GM12865 (cell line): Measurements from ENCODE around the gene SCYGR5.
"Not testable (repeated sequence)": the region's sequence is repeated elsewhere in the genome, so short reads cannot be mapped to it uniquely, and the experiment has no call there.

Experiments used
- DNase-seq: peaks from one replicate; pipeline ENCODE4 v3.0.0; 2010; ENCODE audit warnings: low read depth
- H3K4me3 ChIP-seq: 2 replicates; pipeline ENCODE4 v1.5.1; 2011; ENCODE audit warnings: mild to moderate bottlenecking, low read depth, low read length, control low read depth
- TF ChIP-seq, protein P1 (sequence below): IDR thresholded peaks from 2 replicates; pipeline ENCODE4 v1.5.1; 2011; ENCODE audit warnings: low read length, control low read depth, low read depth, inconsistent platforms; ENCODE audit not compliant: insufficient read depth; ENCODE audit errors: missing control alignments

SCYGR5 gene, protein sequence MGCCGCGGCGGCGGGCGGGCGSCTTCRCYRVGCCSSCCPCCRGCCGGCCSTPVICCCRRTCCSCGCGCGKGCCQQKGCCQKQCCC

DNA sequence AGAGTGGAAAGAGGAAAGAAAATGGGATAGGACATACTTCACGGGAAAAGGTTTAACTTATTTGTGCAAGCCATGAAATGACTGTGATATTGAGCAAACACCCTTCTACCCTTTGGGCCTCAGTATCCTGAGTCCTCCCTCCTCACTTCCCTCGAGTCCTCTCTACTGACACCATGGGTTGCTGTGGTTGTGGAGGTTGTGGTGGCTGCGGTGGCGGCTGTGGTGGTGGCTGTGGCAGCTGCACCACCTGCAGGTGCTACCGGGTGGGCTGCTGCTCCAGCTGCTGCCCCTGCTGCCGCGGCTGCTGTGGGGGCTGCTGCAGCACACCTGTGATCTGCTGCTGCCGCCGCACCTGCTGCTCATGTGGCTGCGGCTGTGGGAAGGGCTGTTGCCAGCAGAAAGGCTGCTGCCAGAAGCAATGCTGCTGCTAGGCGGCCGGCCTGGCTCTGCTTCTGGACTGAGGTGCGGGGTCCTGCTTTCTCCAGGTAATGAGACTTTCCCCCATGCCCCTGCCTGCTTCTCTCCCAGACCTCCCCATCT is at the start of gene SCYGR5:
TSS of gene SCYGR5 (plus strand) at position 174 of the 540 bp plus-strand sequence. CDS start at position 174, 0 bp downstream.
- DNase-seq: not testable (repeated sequence)

DNA sequence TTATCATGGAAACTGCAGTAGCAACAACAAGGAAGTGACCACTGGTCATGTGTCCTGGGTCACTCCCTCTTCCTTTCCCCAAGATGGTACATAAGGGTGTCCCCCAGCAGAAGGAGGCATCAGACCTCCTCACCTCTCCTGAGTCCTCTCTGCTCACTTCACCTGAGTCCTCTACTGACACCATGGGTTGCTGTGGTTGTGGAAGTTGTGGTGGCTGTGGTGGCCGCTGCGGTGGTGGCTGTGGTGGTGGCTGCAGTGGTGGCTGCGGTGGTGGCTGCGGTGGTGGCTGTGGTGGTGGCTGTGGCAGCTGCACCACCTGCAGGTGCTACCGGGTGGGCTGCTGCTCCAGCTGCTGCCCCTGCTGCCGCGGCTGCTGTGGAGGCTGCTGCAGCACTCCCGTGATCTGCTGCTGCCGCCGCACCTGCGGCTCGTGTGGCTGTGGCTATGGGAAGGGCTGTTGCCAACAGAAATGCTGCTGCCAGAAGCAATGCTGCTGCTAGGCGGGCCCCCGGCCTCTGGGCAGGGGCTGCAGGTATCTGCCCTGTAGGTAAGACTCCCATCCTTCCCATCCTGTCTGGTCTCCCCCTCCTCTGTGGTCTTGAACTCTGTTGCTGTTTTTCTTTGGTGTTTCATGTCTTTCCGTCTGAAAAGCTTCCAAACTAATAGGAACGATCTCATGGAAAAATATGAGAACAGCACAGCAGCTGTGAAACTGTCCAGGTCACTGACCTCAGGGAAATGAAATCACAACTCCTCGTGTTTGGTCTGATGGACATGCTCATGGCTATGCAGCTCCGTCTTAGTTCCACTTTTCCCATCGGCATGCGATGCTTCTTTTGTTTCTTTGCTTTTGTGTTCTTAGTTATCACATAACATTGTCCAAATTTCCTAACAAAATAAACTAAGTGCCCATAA is 49.0 kb upstream of the SCYGR5 start, which contains the start of gene SCYGR4:
TSS of gene SCYGR4 (plus strand) at position 183 of the 915 bp plus-strand sequence. CDS start at position 183, 0 bp downstream.
- TF ChIP-seq, protein P1, sequence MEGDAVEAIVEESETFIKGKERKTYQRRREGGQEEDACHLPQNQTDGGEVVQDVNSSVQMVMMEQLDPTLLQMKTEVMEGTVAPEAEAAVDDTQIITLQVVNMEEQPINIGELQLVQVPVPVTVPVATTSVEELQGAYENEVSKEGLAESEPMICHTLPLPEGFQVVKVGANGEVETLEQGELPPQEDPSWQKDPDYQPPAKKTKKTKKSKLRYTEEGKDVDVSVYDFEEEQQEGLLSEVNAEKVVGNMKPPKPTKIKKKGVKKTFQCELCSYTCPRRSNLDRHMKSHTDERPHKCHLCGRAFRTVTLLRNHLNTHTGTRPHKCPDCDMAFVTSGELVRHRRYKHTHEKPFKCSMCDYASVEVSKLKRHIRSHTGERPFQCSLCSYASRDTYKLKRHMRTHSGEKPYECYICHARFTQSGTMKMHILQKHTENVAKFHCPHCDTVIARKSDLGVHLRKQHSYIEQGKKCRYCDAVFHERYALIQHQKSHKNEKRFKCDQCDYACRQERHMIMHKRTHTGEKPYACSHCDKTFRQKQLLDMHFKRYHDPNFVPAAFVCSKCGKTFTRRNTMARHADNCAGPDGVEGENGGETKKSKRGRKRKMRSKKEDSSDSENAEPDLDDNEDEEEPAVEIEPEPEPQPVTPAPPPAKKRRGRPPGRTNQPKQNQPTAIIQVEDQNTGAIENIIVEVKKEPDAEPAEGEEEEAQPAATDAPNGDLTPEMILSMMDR: no peak
- DNase-seq: no peak
- H3K4me3 ChIP-seq: no peak within 1 kb of the TSS

More for the DNA sequence above, at the start of gene SCYGR5:
- H3K4me3 ChIP-seq: not testable (repeated sequence)

DNA sequence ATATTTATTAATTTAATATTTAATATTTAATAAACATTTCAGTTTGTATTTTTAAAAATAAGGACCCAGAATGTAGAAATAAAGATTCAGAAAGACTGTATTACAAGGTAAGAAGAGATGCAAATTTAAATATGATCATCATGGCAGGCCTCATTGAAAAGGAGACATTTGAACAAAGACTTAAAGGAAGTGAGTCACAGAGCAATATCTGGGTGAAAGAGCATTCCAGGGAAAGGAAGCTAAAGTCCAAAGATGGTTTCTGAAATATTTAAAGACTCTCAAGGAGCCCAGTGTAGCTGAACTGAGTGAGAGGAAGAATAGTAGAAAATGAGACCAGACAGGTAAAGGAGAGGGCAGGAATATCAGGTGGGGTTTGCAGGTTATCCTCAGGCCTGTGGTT is 43.4 kb upstream of the SCYGR5 start:
- H3K4me3 ChIP-seq: no peak overlapping the region
- TF ChIP-seq, protein P1: no peak
- DNase-seq: no peak

DNA sequence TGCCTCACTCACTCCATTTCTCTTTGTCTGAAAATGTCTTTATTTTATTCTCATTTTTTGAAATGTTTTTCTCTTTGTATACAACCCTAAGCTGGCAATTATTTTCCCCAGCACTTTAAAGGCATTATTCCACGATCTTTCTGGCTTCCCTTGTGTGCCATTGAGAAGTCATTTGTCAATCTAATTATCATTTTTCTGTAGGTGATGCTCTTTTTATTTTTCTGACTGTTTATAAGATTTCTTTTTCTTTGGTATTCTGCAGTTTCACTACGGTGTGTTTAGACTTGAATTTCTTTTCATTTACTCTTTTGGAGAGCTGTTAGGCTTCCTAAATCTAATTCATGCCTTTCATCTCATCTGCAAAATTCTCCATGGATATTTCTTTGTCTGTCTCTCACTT is 41.2 kb upstream of the SCYGR5 start:
- DNase-seq: no peak
- no peak overlapping the region for H3K4me3 ChIP-seq
- TF ChIP-seq, protein P1: no peak

DNA sequence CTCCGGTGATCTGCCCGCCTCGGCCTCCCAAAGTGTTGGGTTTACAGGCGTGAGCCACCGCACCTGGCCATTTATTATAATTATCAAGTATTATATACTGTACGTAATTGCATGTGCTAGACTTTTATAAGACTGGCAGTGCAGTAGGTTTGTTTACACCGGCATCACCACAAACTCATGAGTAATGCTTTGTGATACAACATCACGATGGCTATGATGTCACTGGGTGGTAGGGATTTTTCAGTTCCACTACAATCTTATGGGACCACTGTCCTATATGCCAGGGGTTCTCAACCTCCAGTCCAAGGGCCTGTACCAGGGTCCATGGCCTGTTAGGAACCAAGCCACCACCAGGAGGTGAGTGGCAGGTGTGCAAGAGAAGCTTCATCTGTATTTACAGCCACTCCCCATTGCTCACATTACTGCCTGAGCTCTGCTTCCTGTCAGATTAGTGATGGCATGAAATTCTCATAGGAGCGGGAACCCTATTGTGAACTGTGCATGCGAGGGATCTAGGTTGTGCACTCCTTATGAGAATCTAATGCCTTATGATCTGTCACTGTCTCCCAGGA is 39.9 kb upstream of the SCYGR5 start:
- H3K4me3 ChIP-seq: no peak overlapping the region
- TF ChIP-seq, protein P1: no peak
- no peak for DNase-seq

DNA sequence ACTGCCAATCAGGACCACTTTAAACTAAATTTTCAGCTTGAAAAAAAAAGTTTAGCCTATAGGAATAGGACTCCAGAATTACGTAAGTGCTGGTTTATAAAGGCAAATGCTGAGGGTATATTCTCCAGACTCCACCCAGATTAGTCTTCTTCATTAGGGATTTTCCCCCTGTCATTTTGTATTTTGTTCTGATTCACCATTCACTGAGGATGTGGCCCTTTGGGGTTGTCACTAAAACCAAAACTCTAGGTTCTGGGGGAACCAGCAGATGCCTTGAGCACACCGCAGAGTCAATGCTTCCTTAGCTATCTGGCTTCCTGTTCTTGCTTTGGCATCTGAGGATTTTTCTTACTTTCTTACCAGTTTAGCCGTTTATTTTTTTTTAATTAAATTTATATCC is 38.8 kb upstream of the SCYGR5 start:
- DNase-seq: peak; percentile 74
- TF ChIP-seq, protein P1: no peak
- no peak overlapping the region for H3K4me3 ChIP-seq

DNA sequence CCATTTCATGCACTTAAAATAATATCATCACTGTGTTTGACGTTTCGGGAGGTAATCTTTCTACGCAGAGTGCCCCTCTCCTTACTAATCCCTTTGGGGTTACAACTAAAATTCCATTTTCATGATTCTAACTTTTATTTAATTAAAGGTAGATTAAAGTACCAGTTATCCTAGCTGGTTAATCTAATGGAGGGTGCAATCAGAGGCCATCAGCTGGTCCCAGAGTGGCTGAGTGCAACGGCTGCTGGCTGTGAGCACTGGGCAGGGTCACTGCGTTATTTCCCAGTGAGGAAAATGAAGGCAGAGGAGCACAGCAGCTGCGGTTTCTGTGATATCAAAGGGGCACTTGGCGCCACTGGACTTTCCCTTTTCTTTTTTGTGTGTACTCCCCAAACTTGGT is 37.2 kb upstream of the SCYGR5 start:
- no peak overlapping the region for H3K4me3 ChIP-seq
- TF ChIP-seq, protein P1: no peak
- no peak for DNase-seq
